Mammary epithelial cell (primary cell): Measurements from ENCODE around the gene ARHGAP42.

Source experiments
- CTCF ChIP-seq, 2 donors: IDR thresholded peaks in 1 of 2; conservative IDR thresholded peaks in 1 of 2; 2 replicates each; pipeline ENCODE4 v1.5.1; 2011 to 2012; ENCODE audit warnings: inconsistent platforms in 2 of 2, low read length in 2 of 2, mild to moderate bottlenecking in 2 of 2, control low read depth in 1 of 2, low read depth in 1 of 2; ENCODE audit not compliant: insufficient read depth in 1 of 2; ENCODE audit errors: extremely low read depth in 1 of 2
- EZH2 ChIP-seq: IDR thresholded peaks from 2 replicates; pipeline ENCODE4 v1.6.1; 2012; ENCODE audit warnings: low read length, inconsistent platforms, borderline replicate concordance

GRCh38 chr11:100667449-100667848 lies 19.6 kb upstream of the ARHGAP42 start:
- TF ChIP-seq CTCF (conservative IDR thresholded peaks at IDR 0.05 in 1 of 2, IDR thresholded peaks at IDR 0.05 in 1 of 2; ENCODE audit: extremely low read depth in 1 of 2, insufficient read depth in 1 of 2, low read depth in 1 of 2, low read length in 2 of 2) (no peak), EZH2 (no peak)
